Activated CD8-positive, alpha-beta T cell treated with anti-CD3 and anti-CD28 coated beads for 36 hours (primary cell): ENCODE measurements around the gene SFT2D3. TPM values are rescaled to one million over a fixed set of nuclear protein-coding genes. Genes with fewer than 3 reads are reported as not detected.

ENCODE experiments used
- ATAC-seq: fragments of 200-7000 bp; cut with Tn5 transposase; one replicate; pipeline ENCODE4 v1.10.0; 2021; ENCODE audit warnings: mild to moderate bottlenecking, moderate library complexity
- CTCF ChIA-PET: fragments of 350-600 bp; sonication (Branson Sonifier 250); formaldehyde crosslinking; loops from one replicate; lab custom pipeline; 2021; ENCODE audit warnings: antibody characterized with exemption; lab: Charles Lee
- POLR2A ChIA-PET: fragments of 350-600 bp; sonication (Branson Sonifier 250); formaldehyde crosslinking; loops from one replicate; lab custom pipeline; 2021; ENCODE audit warnings: antibody characterized with exemption; lab: Charles Lee
- DNase-seq: peaks from one replicate; pipeline ENCODE4 v3.0.0-alpha.2; 2020
- H3K27ac Mint-ChIP-seq: one replicate; pipeline ENCODE4 v1.8.0; 2021; ENCODE audit warnings: mild to moderate bottlenecking, mixed read lengths
- H3K27me3 Mint-ChIP-seq: one replicate; pipeline ENCODE4 v1.8.0; 2021; ENCODE audit warnings: mixed read lengths
- H3K36me3 Mint-ChIP-seq: one replicate; pipeline ENCODE4 v1.8.0; 2021; ENCODE audit warnings: low read depth, mixed read lengths
- H3K4me1 Mint-ChIP-seq: one replicate; pipeline ENCODE4 v1.8.0; 2021; ENCODE audit warnings: low read depth, mixed read lengths
- H3K4me3 Mint-ChIP-seq: one replicate; pipeline ENCODE4 v1.8.0; 2021; ENCODE audit warnings: mild to moderate bottlenecking, moderate library complexity, mixed read lengths
- H3K9me3 Mint-ChIP-seq: one replicate; pipeline ENCODE4 v1.8.0; 2021; ENCODE audit warnings: mixed read lengths
- CTCF ChIP-seq: fragments of 200-600 bp; IDR thresholded peaks from one replicate; pipeline ENCODE4 v1.8.0; 2022; ENCODE audit warnings: antibody characterized with exemption, mild to moderate bottlenecking
- intact Hi-C: fragments of 100-400 bp; cut with micrococcal nuclease; formaldehyde crosslinking; loops from one replicate; pipeline ENCODE4 v1.10.0; 2022
- total RNA-seq, 2 experiments: library from RNA; stranded (reverse); gene quantifications; one replicate each; pipeline ENCODE4 v1.2.3, GENCODE V29; 2021

The SFT2D3 gene
- total RNA-seq, 2 experiments from 2014 or later = 3.9 to 4.4 TPM

- H3K9me3 Mint-ChIP-seq = no peaks in the 10 kb centered on the region
- H3K36me3 Mint-ChIP-seq = peaks cover 54% of the 10 kb centered on the region
- ATAC-seq (no peak), DNase-seq (no peak)
- TF ChIP-seq CTCF = no peak
- peak overlapping the region; percentile 39 for H3K27ac Mint-ChIP-seq
- peaks cover 30% of the 10 kb centered on the region for H3K4me1 Mint-ChIP-seq
- H3K27me3 Mint-ChIP-seq = no peaks in the 10 kb centered on the region
- no peak overlapping the region for H3K4me3 Mint-ChIP-seq
- POLR2A ChIA-PET = interaction anchor here (1.5 kb wide), 1 partner anchor 9 kb away, joined by 4 read pairs; no protein-coding TSS in a partner anchor
- intact Hi-C loops = no loop called here
- CTCF ChIA-PET = interaction anchor here (0.8 to 2.4 kb wide), 3 partner anchors 8 to 114 kb away, joined by 3 to 9 read pairs (median 3); no protein-coding TSS in a partner anchor
Observed at GRCh38 chr2:127705391-127706065, 4.2 kb downstream of the SFT2D3 start.

GRCh38 chr2:127706215-127706990 lies 5.1 kb downstream of the SFT2D3 start:
- no peaks in the 10 kb centered on the region for H3K9me3 Mint-ChIP-seq
- peaks cover 28% of the 10 kb centered on the region for H3K4me1 Mint-ChIP-seq
- no peak overlapping the region for H3K4me3 Mint-ChIP-seq
- no peak for TF ChIP-seq CTCF
- no peaks in the 10 kb centered on the region for H3K27me3 Mint-ChIP-seq
- intact Hi-C loops = no loop called here
- DNase-seq = no peak
- ATAC-seq = no peak
- peaks cover 58% of the 10 kb centered on the region for H3K36me3 Mint-ChIP-seq
- CTCF ChIA-PET = interaction anchor here (1.2 kb wide), 1 partner anchor 115 kb away, joined by 3 read pairs; no protein-coding TSS in a partner anchor
- POLR2A ChIA-PET = interaction anchor here (1.1 kb wide), 1 partner anchor 12 kb away, joined by 3 read pairs; no protein-coding TSS in a partner anchor
- peak overlapping the region; percentile 49 for H3K27ac Mint-ChIP-seq

GRCh38 chr2:127707890-127708648 lies 6.8 kb downstream of the SFT2D3 start:
- ChIA-PET POLR2A (no interaction called here), CTCF (no interaction called here)
- no peak overlapping the region for H3K4me3 Mint-ChIP-seq

GRCh38 chr2:127709336-127709735 lies 8.0 kb downstream of the SFT2D3 start:
- Mint-ChIP-seq H3K27ac (no peak overlapping the region), H3K4me1 (peaks cover 13% of the 10 kb centered on the region), H3K9me3 (no peaks in the 10 kb centered on the region), H3K4me3 (no peak overlapping the region), H3K27me3 (no peaks in the 10 kb centered on the region), H3K36me3 (peaks cover 42% of the 10 kb centered on the region)
- DNase-seq = no peak
- no peak for ATAC-seq
- intact Hi-C loops = no loop called here
- POLR2A ChIA-PET = no interaction called here
- TF ChIP-seq CTCF = no peak
- CTCF ChIA-PET = interaction anchor here (1.3 kb wide), 1 partner anchor 118 kb away, joined by 3 read pairs; no protein-coding TSS in a partner anchor

More at GRCh38 chr2:127707890-127708648, 6.8 kb downstream of the SFT2D3 start:
- Mint-ChIP-seq H3K36me3 (peaks cover 50% of the 10 kb centered on the region), H3K27ac (no peak overlapping the region), H3K4me1 (peaks cover 19% of the 10 kb centered on the region), H3K27me3 (no peaks in the 10 kb centered on the region), H3K9me3 (no peaks in the 10 kb centered on the region)
- no peak for TF ChIP-seq CTCF
- DNase-seq = no peak
- intact Hi-C loops = no loop called here
- ATAC-seq = no peak
